ENCODE data around the gene ESF1.

Gene ESF1

GRCh38 chr20:13694420-13695150, 90.1 kb downstream of the ESF1 start:
- no peak for DNase-seq
- ATAC-seq (replicated peaks): no peak
- Mint-ChIP-seq H3K9me3 (peaks cover 0 to 3% of the 10 kb centered on the region in 2 donors), H3K27me3 (peaks cover 37 to 54% of the 10 kb centered on the region in 2 donors), H3K36me3 (ENCODE audit: insufficient read depth) (peaks cover 3% of the 10 kb centered on the region), H3K4me3 (no peak overlapping the region), H3K27ac (no peak overlapping the region), H3K4me1 (ENCODE audit: low read depth in 2 of 2) (no peaks in the 10 kb centered on the region)

GRCh38 chr20:13692802-13693736, 91.7 kb downstream of the ESF1 start:
- no peak for DNase-seq
- peaks cover 3% of the 10 kb centered on the region for H3K36me3 Mint-ChIP-seq (ENCODE audit: insufficient read depth)
- H3K4me1 Mint-ChIP-seq (ENCODE audit: low read depth in 2 of 2): no peaks in the 10 kb centered on the region
- peaks cover 0 to 3% of the 10 kb centered on the region in 2 donors for H3K9me3 Mint-ChIP-seq
- H3K27ac Mint-ChIP-seq: no peak overlapping the region
- ATAC-seq (replicated peaks): no peak
- H3K4me3 Mint-ChIP-seq: no peak overlapping the region
- peaks cover 33 to 54% of the 10 kb centered on the region in 2 donors for H3K27me3 Mint-ChIP-seq

- Mint-ChIP-seq H3K36me3 (ENCODE audit: insufficient read depth) (no peaks in the 10 kb centered on the region), H3K4me3 (no peak overlapping the region), H3K27ac (no peak overlapping the region), H3K9me3 (peaks cover 0 to 3% of the 10 kb centered on the region in 2 donors), H3K27me3 (peaks cover 26 to 44% of the 10 kb centered on the region in 2 donors), H3K4me1 (ENCODE audit: low read depth in 2 of 2) (no peaks in the 10 kb centered on the region)
- ATAC-seq (replicated peaks) (no peak), DNase-seq (no peak)
These were observed 93.8 kb downstream of the ESF1 start for GRCh38 chr20:13690943-13691342.

- peaks cover 31 to 32% of the 10 kb centered on the region in 2 donors for H3K27me3 Mint-ChIP-seq
- no peaks in the 10 kb centered on the region for H3K36me3 Mint-ChIP-seq (ENCODE audit: insufficient read depth)
- no peak overlapping the region for H3K4me3 Mint-ChIP-seq
- no peaks in the 10 kb centered on the region for H3K4me1 Mint-ChIP-seq (ENCODE audit: low read depth in 2 of 2)
- DNase-seq (no peak), ATAC-seq (replicated peaks) (no peak)
- H3K27ac Mint-ChIP-seq: no peak overlapping the region
- H3K9me3 Mint-ChIP-seq: peaks cover 0 to 1% of the 10 kb centered on the region in 2 donors
These were observed 96.9 kb downstream of the ESF1 start for GRCh38 chr20:13687815-13688214.

GRCh38 chr20:13685623-13686022, 99.1 kb downstream of the ESF1 start:
- DNase-seq (no peak), ATAC-seq (replicated peaks) (no peak)
- no peaks in the 10 kb centered on the region for H3K4me1 Mint-ChIP-seq (ENCODE audit: low read depth in 2 of 2)
- no peak overlapping the region for H3K27ac Mint-ChIP-seq
- H3K4me3 Mint-ChIP-seq: no peak overlapping the region
- H3K36me3 Mint-ChIP-seq (ENCODE audit: insufficient read depth): no peaks in the 10 kb centered on the region
- peaks cover 16 to 28% of the 10 kb centered on the region in 2 donors for H3K27me3 Mint-ChIP-seq
- H3K9me3 Mint-ChIP-seq: no peaks in the 10 kb centered on the region

GRCh38 chr20:13684566-13685222, 100.0 kb downstream of the ESF1 start:
- Mint-ChIP-seq H3K27ac (no peak overlapping the region), H3K4me3 (no peak overlapping the region), H3K4me1 (ENCODE audit: low read depth in 2 of 2) (no peaks in the 10 kb centered on the region), H3K9me3 (no peaks in the 10 kb centered on the region), H3K36me3 (ENCODE audit: insufficient read depth) (no peaks in the 10 kb centered on the region), H3K27me3 (peaks cover 16 to 28% of the 10 kb centered on the region in 2 donors)
- ATAC-seq (replicated peaks): no peak
- no peak for DNase-seq

- DNase-seq: no peak
- no peaks in the 10 kb centered on the region for H3K9me3 Mint-ChIP-seq
- H3K27ac Mint-ChIP-seq: no peak overlapping the region
- H3K36me3 Mint-ChIP-seq (ENCODE audit: insufficient read depth): no peaks in the 10 kb centered on the region
- ATAC-seq (replicated peaks): no peak
- H3K4me3 Mint-ChIP-seq: no peak overlapping the region
- peaks cover 16 to 28% of the 10 kb centered on the region in 2 donors for H3K27me3 Mint-ChIP-seq
- no peaks in the 10 kb centered on the region for H3K4me1 Mint-ChIP-seq (ENCODE audit: low read depth in 2 of 2)
These were observed 100.9 kb downstream of the ESF1 start for GRCh38 chr20:13683833-13684232.

GRCh38 chr20:13681248-13682125, 103.2 kb downstream of the ESF1 start:
- Mint-ChIP-seq H3K27me3 (peaks cover 16 to 24% of the 10 kb centered on the region in 2 donors), H3K27ac (no peak overlapping the region), H3K36me3 (ENCODE audit: insufficient read depth) (no peaks in the 10 kb centered on the region), H3K4me1 (ENCODE audit: low read depth in 2 of 2) (no peaks in the 10 kb centered on the region), H3K4me3 (no peak overlapping the region), H3K9me3 (no peaks in the 10 kb centered on the region)
- ATAC-seq (replicated peaks): no peak
- DNase-seq: no peak

GRCh38 chr20:13678944-13679343, 105.8 kb downstream of the ESF1 start:
- H3K4me1 Mint-ChIP-seq (ENCODE audit: low read depth in 2 of 2): no peaks in the 10 kb centered on the region
- no peak for ATAC-seq (replicated peaks)
- H3K36me3 Mint-ChIP-seq (ENCODE audit: insufficient read depth): no peaks in the 10 kb centered on the region
- H3K27ac Mint-ChIP-seq: no peak overlapping the region
- no peak for DNase-seq
- peaks cover 9 to 18% of the 10 kb centered on the region in 2 donors for H3K27me3 Mint-ChIP-seq
- no peak overlapping the region for H3K4me3 Mint-ChIP-seq
- no peaks in the 10 kb centered on the region for H3K9me3 Mint-ChIP-seq

- Mint-ChIP-seq H3K36me3 (ENCODE audit: insufficient read depth) (no peaks in the 10 kb centered on the region), H3K4me3 (no peak overlapping the region)
- DNase-seq: no peak
These were observed 107.5 kb downstream of the ESF1 start for GRCh38 chr20:13677241-13677640.

GRCh38 chr20:13676682-13677081, 108.0 kb downstream of the ESF1 start:
- no peak overlapping the region for H3K4me3 Mint-ChIP-seq
- no peaks in the 10 kb centered on the region for H3K4me1 Mint-ChIP-seq (ENCODE audit: low read depth in 2 of 2)
- H3K36me3 Mint-ChIP-seq (ENCODE audit: insufficient read depth): no peaks in the 10 kb centered on the region
- no peak overlapping the region for H3K27ac Mint-ChIP-seq
- H3K9me3 Mint-ChIP-seq: no peaks in the 10 kb centered on the region
- ATAC-seq (replicated peaks) (no peak), DNase-seq (no peak)
- H3K27me3 Mint-ChIP-seq: peaks cover 13 to 32% of the 10 kb centered on the region in 2 donors

More at GRCh38 chr20:13677241-13677640, 107.5 kb downstream of the ESF1 start:
- no peak for ATAC-seq (replicated peaks)
- Mint-ChIP-seq H3K27me3 (peaks cover 8 to 26% of the 10 kb centered on the region in 2 donors), H3K9me3 (no peaks in the 10 kb centered on the region), H3K4me1 (ENCODE audit: low read depth in 2 of 2) (no peaks in the 10 kb centered on the region), H3K27ac (no peak overlapping the region)

- H3K4me3 Mint-ChIP-seq: no peak overlapping the region
- H3K36me3 Mint-ChIP-seq (ENCODE audit: insufficient read depth): no peaks in the 10 kb centered on the region
- no peak overlapping the region for H3K27ac Mint-ChIP-seq
- no peaks in the 10 kb centered on the region for H3K9me3 Mint-ChIP-seq
- no peak for ATAC-seq (replicated peaks)
- H3K27me3 Mint-ChIP-seq: peaks cover 38 to 56% of the 10 kb centered on the region in 2 donors
- H3K4me1 Mint-ChIP-seq (ENCODE audit: low read depth in 2 of 2): no peaks in the 10 kb centered on the region
- DNase-seq: no peak
These were observed 112.0 kb downstream of the ESF1 start for GRCh38 chr20:13672690-13673089.
